Renal cortical epithelial cell (primary cell): ENCODE measurements around the gene CPLX3. TPM values are rescaled to one million over a fixed set of nuclear protein-coding genes. Genes with fewer than 3 reads are reported as not detected.

Source experiments
- DNase-seq: peaks from one replicate; pipeline ENCODE4 v3.0.0-alpha.2; 2011; ENCODE audit warnings: low read depth
- total RNA-seq: library from RNA; depleted of rRNA; stranded (reverse); fragments of >200 nt; gene quantifications from 2 replicates; pipeline ENCODE4 v1.2.3, GENCODE V29; 2014

CPLX3 gene
- total RNA-seq, 1 donor from 2014 or later: not detected

- no peak for DNase-seq
These were observed 2.4 kb downstream of the CPLX3 start for GRCh38 chr15:74828835-74829234.

GRCh38 chr15:74829486-74829885 lies 3.1 kb downstream of the CPLX3 start:
- DNase-seq: no peak

GRCh38 chr15:74829991-74830390 lies 3.6 kb downstream of the CPLX3 start:
- no peak for DNase-seq

GRCh38 chr15:74830868-74831267 lies 4.4 kb downstream of the CPLX3 start:
- no peak for DNase-seq

GRCh38 chr15:74831813-74832495 lies 5.5 kb downstream of the CPLX3 start:
- DNase-seq: no peak

GRCh38 chr15:74832826-74833225 lies 6.4 kb downstream of the CPLX3 start:
- DNase-seq: no peak

- DNase-seq: no peak
These were observed 7.1 kb downstream of the CPLX3 start for GRCh38 chr15:74833376-74834107.

- DNase-seq: peak; percentile 53
These were observed 8.9 kb downstream of the CPLX3 start for GRCh38 chr15:74835312-74835823.

GRCh38 chr15:74836846-74837245 lies 10.4 kb downstream of the CPLX3 start:
- no peak for DNase-seq

GRCh38 chr15:74837482-74838136 lies 11.2 kb downstream of the CPLX3 start:
- DNase-seq: no peak

- no peak for DNase-seq
These were observed 11.7 kb downstream of the CPLX3 start for GRCh38 chr15:74838137-74838516.

- DNase-seq: no peak
These were observed 12.5 kb downstream of the CPLX3 start for GRCh38 chr15:74838746-74839525.

GRCh38 chr15:74839526-74840395 lies 13.3 kb downstream of the CPLX3 start:
- DNase-seq: no peak

GRCh38 chr15:74840851-74841775 lies 14.7 kb downstream of the CPLX3 start:
- no peak for DNase-seq

- no peak for DNase-seq
These were observed 15.5 kb downstream of the CPLX3 start for GRCh38 chr15:74841891-74842373.

GRCh38 chr15:74842581-74843444 lies 16.4 kb downstream of the CPLX3 start, which contains the start of gene ULK3:
TSS of gene ULK3 (minus strand) at chr15:74843156. CDS start at chr15:74843105, 51 bp downstream.
- peak; percentile 72 for DNase-seq

- DNase-seq: no peak
These were observed 17.0 kb downstream of the CPLX3 start for GRCh38 chr15:74843445-74843828.

- DNase-seq: no peak
These were observed 17.5 kb downstream of the CPLX3 start for GRCh38 chr15:74843891-74844299.
